ENCODE measurements around the gene ADAT2.
A peak's percentile ranks its signal among the peaks of the same experiment; 100 is the strongest.
"Not testable (repeated sequence)": the region's sequence is repeated elsewhere in the genome, so short reads cannot be mapped to it uniquely, and the experiment has no call there.

The ADAT2 gene

GRCh38 chr6:143450453-143451371, at the start of gene ADAT2, which contains the start of gene PEX3:
TSS of gene ADAT2 (minus strand) at chr6:143450695. CDS start at chr6:143450658, 37 bp downstream.
TSS of gene PEX3 (plus strand) at chr6:143450805. CDS start at chr6:143451043, 238 bp downstream.
- DNase-seq (ENCODE audit: low read depth, low spot score), result peak; percentile 76

GRCh38 chr6:143498428-143498827, 47.9 kb upstream of the ADAT2 start:
- no peak for DNase-seq (ENCODE audit: low read depth, low spot score)

- DNase-seq (ENCODE audit: low read depth, low spot score), result no peak
Observed at GRCh38 chr6:143496974-143497373, 46.5 kb upstream of the ADAT2 start.

- DNase-seq (ENCODE audit: low read depth, low spot score), result no peak
Observed at GRCh38 chr6:143490775-143491174, 40.3 kb upstream of the ADAT2 start.

GRCh38 chr6:143490244-143490643, 39.7 kb upstream of the ADAT2 start:
- DNase-seq (ENCODE audit: low read depth, low spot score), result no peak

- no peak for DNase-seq (ENCODE audit: low read depth, low spot score)
Observed at GRCh38 chr6:143486752-143487151, 36.3 kb upstream of the ADAT2 start.

- no peak for DNase-seq (ENCODE audit: low read depth, low spot score)
Observed at GRCh38 chr6:143485967-143486366, 35.5 kb upstream of the ADAT2 start.

- DNase-seq (ENCODE audit: low read depth, low spot score), result no peak
Observed at GRCh38 chr6:143482593-143482992, 32.1 kb upstream of the ADAT2 start.

GRCh38 chr6:143478479-143479062, 28.1 kb upstream of the ADAT2 start:
- DNase-seq (ENCODE audit: low read depth, low spot score), result no peak

GRCh38 chr6:143476545-143476944, 26.1 kb upstream of the ADAT2 start:
- no peak for DNase-seq (ENCODE audit: low read depth, low spot score)

GRCh38 chr6:143471822-143472221, 21.3 kb upstream of the ADAT2 start:
- no peak for DNase-seq (ENCODE audit: low read depth, low spot score)

- not testable (repeated sequence) for DNase-seq (ENCODE audit: low read depth, low spot score)
Observed at GRCh38 chr6:143468823-143469222, 18.3 kb upstream of the ADAT2 start.

GRCh38 chr6:143468026-143468425, 17.5 kb upstream of the ADAT2 start:
- no peak for DNase-seq (ENCODE audit: low read depth, low spot score)

- DNase-seq (ENCODE audit: low read depth, low spot score), result no peak
Observed at GRCh38 chr6:143465546-143465945, 15.1 kb upstream of the ADAT2 start.

- DNase-seq (ENCODE audit: low read depth, low spot score), result no peak
Observed at GRCh38 chr6:143457563-143458359, 7.3 kb upstream of the ADAT2 start.

GRCh38 chr6:143451531-143451930, 1.0 kb upstream of the ADAT2 start:
- no peak for DNase-seq (ENCODE audit: low read depth, low spot score)

- no peak for DNase-seq (ENCODE audit: low read depth, low spot score)
Observed at GRCh38 chr6:143449714-143450452, 612 bp downstream of the ADAT2 start.

GRCh38 chr6:143449082-143449713, 1.3 kb downstream of the ADAT2 start:
- no peak for DNase-seq (ENCODE audit: low read depth, low spot score)

- DNase-seq (ENCODE audit: low read depth, low spot score), result not testable (repeated sequence)
Observed at GRCh38 chr6:143447865-143448264, 2.6 kb downstream of the ADAT2 start.

- DNase-seq (ENCODE audit: low read depth, low spot score), result no peak
Observed at GRCh38 chr6:143443096-143443495, 7.4 kb downstream of the ADAT2 start.

Measured in brain pericyte (primary cell).